Osteoblast (primary cell): ENCODE results near the gene ZNF830. TPM values are rescaled to one million over a fixed set of nuclear protein-coding genes. Genes with fewer than 3 reads are reported as not detected.

Experiments used
- DNase-seq: peaks from one replicate; pipeline ENCODE4 v3.0.0; 2011; ENCODE audit warnings: low spot score, mixed read lengths; ENCODE audit not compliant: insufficient read length; ENCODE audit errors: missing footprints
- H2AFZ ChIP-seq: 2 replicates; pipeline ENCODE4 v1.6.0; 2011; ENCODE audit warnings: mild to moderate bottlenecking, low read length
- H3K27ac ChIP-seq: 2 replicates; pipeline ENCODE4 v1.5.1; 2011; ENCODE audit warnings: mild to moderate bottlenecking, low read depth, low read length, moderate library complexity
- H3K27me3 ChIP-seq: 2 replicates; pipeline ENCODE4 v1.6.0; 2012; ENCODE audit warnings: mild to moderate bottlenecking, control low read depth, inconsistent platforms, low read length, moderate library complexity; ENCODE audit not compliant: insufficient read depth
- H3K36me3 ChIP-seq: 2 replicates; pipeline ENCODE4 v1.5.1; 2011; ENCODE audit warnings: mild to moderate bottlenecking, low read length, control low read depth, moderate library complexity; ENCODE audit not compliant: insufficient read depth
- H3K4me1 ChIP-seq: 2 replicates; pipeline ENCODE4 v1.5.1; 2011; ENCODE audit warnings: mild to moderate bottlenecking, low read length, control low read depth, moderate library complexity; ENCODE audit not compliant: insufficient read depth
- H3K4me2 ChIP-seq: 2 replicates; pipeline ENCODE4 v1.6.0; 2011; ENCODE audit warnings: mild to moderate bottlenecking, low read length; ENCODE audit not compliant: insufficient read depth
- H3K4me3 ChIP-seq: fragments of 200-600 bp; sonication (generic); 3 replicates; pipeline ENCODE4 v1.5.1; 2012; ENCODE audit warnings: mild to moderate bottlenecking, low read length, inconsistent platforms; ENCODE audit not compliant: insufficient read depth
- H3K79me2 ChIP-seq: 2 replicates; pipeline ENCODE4 v1.6.0; 2012; ENCODE audit warnings: mild to moderate bottlenecking, low read length, control low read depth, inconsistent platforms; ENCODE audit not compliant: insufficient read depth
- H3K9me3 ChIP-seq: 2 replicates; pipeline ENCODE4 v1.5.1; 2011; ENCODE audit warnings: low read depth, low read length, control low read depth
- H4K20me1 ChIP-seq: 2 replicates; pipeline ENCODE4 v1.6.0; 2012; ENCODE audit warnings: mild to moderate bottlenecking, low read length, control low read depth; ENCODE audit not compliant: insufficient read depth
- CTCF ChIP-seq: IDR thresholded peaks from 2 replicates; pipeline ENCODE4 v1.5.1; 2011; ENCODE audit warnings: mild to moderate bottlenecking, low read depth, low read length, moderate library complexity; ENCODE audit errors: extremely low read depth
- total RNA-seq: library from RNA; depleted of rRNA; stranded (reverse); fragments of >200 nt; gene quantifications from 2 replicates; pipeline ENCODE4 v1.2.3, GENCODE V29; 2012

ZNF830 gene
- total RNA-seq, 1 donor: 10.5 TPM

- no peaks in the 10 kb centered on the region for H3K27me3 ChIP-seq
- H3K79me2 ChIP-seq: peaks cover 27% of the 10 kb centered on the region
- no peaks in the 10 kb centered on the region for H3K9me3 ChIP-seq
- peak; percentile 90 for DNase-seq
- TF ChIP-seq CTCF: no peak
- H3K27ac ChIP-seq: peak overlapping the region; percentile 94
- H3K36me3 ChIP-seq: no peaks in the 10 kb centered on the region
- peak overlapping the region; percentile 83 for H3K4me3 ChIP-seq
- peaks cover 16% of the 10 kb centered on the region for H3K4me1 ChIP-seq
- H2AFZ ChIP-seq: peak overlapping the region; percentile 82
- peak overlapping the region; percentile 93 for H3K4me2 ChIP-seq
- no peaks in the 10 kb centered on the region for H4K20me1 ChIP-seq
Observed at GRCh38 chr17:34979650-34980352, 18.5 kb downstream of the ZNF830 start.

GRCh38 chr17:34980353-34980680 is 19.0 kb downstream of the ZNF830 start, which contains the start of gene LIG3:
LIG3 (plus strand) TSS chr17:34980512; CDS start chr17:34983006, 2,494 bp downstream.
- Histone ChIP-seq H3K4me2 (peak within 1 kb of the TSS; percentile 93), H3K4me1 (peaks cover 16% of the 10 kb centered on the region), H3K27ac (peak within 1 kb of the TSS; percentile 94), H3K4me3 (peak within 1 kb of the TSS; percentile 83), H3K27me3 (no peaks in the 10 kb centered on the region), H3K79me2 (peaks cover 27% of the 10 kb centered on the region), H3K9me3 (no peaks in the 10 kb centered on the region), H3K36me3 (peaks cover under 1% of the 10 kb centered on the region), H4K20me1 (no peaks in the 10 kb centered on the region), H2AFZ (peak within 1 kb of the TSS; percentile 85)
- peak; percentile 99 for DNase-seq
- TF ChIP-seq CTCF: no peak

GRCh38 chr17:34980681-34981537 is 19.6 kb downstream of the ZNF830 start:
- DNase-seq: peak; percentile 98
- Histone ChIP-seq H3K36me3 (peaks cover 2% of the 10 kb centered on the region), H4K20me1 (no peaks in the 10 kb centered on the region), H3K27ac (peak overlapping the region; percentile 94), H3K4me3 (peak overlapping the region; percentile 83), H3K4me1 (peaks cover 16% of the 10 kb centered on the region), H2AFZ (peak overlapping the region; percentile 85), H3K79me2 (peaks cover 27% of the 10 kb centered on the region), H3K9me3 (no peaks in the 10 kb centered on the region), H3K4me2 (peak overlapping the region; percentile 93), H3K27me3 (no peaks in the 10 kb centered on the region)
- peak; percentile 42 for TF ChIP-seq CTCF
